Endothelial cell of umbilical vein (primary cell): ENCODE measurements around the gene FES. TPM values are rescaled to one million over a fixed set of nuclear protein-coding genes. Genes with fewer than 3 reads are reported as not detected.

Experiments
- BruUV-seq: library from RNA; stranded (reverse); fragments of 400-500 nt; replicated peaks from 2 replicates; lab custom pipeline; 2021; lab: Mats Ljungman, UMichigan
- CTCF ChIA-PET: fragments of 300-600, 350-600 bp; sonication (Branson Sonifier 250); formaldehyde crosslinking; loops from one replicate; lab custom pipeline; 2021; ENCODE audit warnings: antibody characterized with exemption, inconsistent platforms; lab: Charles Lee
- POLR2A ChIA-PET: fragments of 300-600, 350-600 bp; sonication (Branson Sonifier 250); formaldehyde crosslinking; loops from one replicate; lab custom pipeline; 2021; ENCODE audit warnings: antibody characterized with exemption, inconsistent platforms; lab: Charles Lee
- DNase-seq: peaks from one replicate; pipeline ENCODE4 v3.0.0-alpha.2; 2011; ENCODE audit warnings: low read depth, low spot score
- FAIRE-seq: peaks from 2 replicates; lab custom pipeline; 2011; peaks lifted over from hg19 to GRCh38; lab: Jason Lieb, UNC
- H2AFZ ChIP-seq: 2 replicates; pipeline ENCODE4 v1.6.0; 2012; ENCODE audit warnings: low read depth, low read length, control low read depth, inconsistent platforms
- H3K27ac ChIP-seq: 2 replicates; pipeline ENCODE4 v1.5.1; 2011; ENCODE audit warnings: low read depth, mild to moderate bottlenecking, control low read depth, low read length, moderate library complexity; ENCODE audit not compliant: insufficient read depth
- H3K27me3 ChIP-seq, 2 experiments: 2 replicates each; pipeline versions ENCODE4 v1.6.0 to v1.6.1; 2011; ENCODE audit warnings: low read length in 2 of 2, mixed read lengths in 1 of 2; ENCODE audit not compliant: control insufficient read depth in 2 of 2, insufficient read depth in 2 of 2
- H3K36me3 ChIP-seq, 2 experiments: 2 replicates in 1 of 2; 3 replicates in 1 of 2; pipeline ENCODE4 v1.5.1; 2011; ENCODE audit warnings: low read length in 2 of 2, mild to moderate bottlenecking in 1 of 2, moderate library complexity in 1 of 2; ENCODE audit not compliant: control insufficient read depth in 2 of 2, insufficient read depth in 2 of 2; ENCODE audit errors: extremely low read depth in 1 of 2
- H3K4me1 ChIP-seq: 3 replicates; pipeline ENCODE4 v1.5.1; 2011; ENCODE audit warnings: mild to moderate bottlenecking, low read length; ENCODE audit not compliant: control insufficient read depth, insufficient read depth; ENCODE audit errors: extremely low read depth
- H3K4me2 ChIP-seq: 2 replicates; pipeline ENCODE4 v1.6.1; 2011; ENCODE audit warnings: low read length, control low read depth, mixed read lengths; ENCODE audit not compliant: insufficient read depth
- H3K4me3 ChIP-seq, 3 experiments: fragments of 200-600 bp in 1 of 3; sonication (generic), shearing (Covaris generic) in 1 of 3; replicated peaks in 1 of 3; 2 replicates each; pipeline ENCODE4 v1.5.1; 2011 to 2016; ENCODE audit warnings: control low read depth in 3 of 3, low read length in 3 of 3, mild to moderate bottlenecking in 2 of 3, inconsistent platforms in 1 of 3, low read depth in 1 of 3, moderate library complexity in 1 of 3; ENCODE audit not compliant: insufficient read depth in 1 of 3
- H3K79me2 ChIP-seq: 2 replicates; pipeline ENCODE4 v1.6.0; 2012; ENCODE audit warnings: low read length, inconsistent platforms; ENCODE audit not compliant: control insufficient read depth, insufficient read depth
- H3K9ac ChIP-seq: replicated peaks from 2 replicates; pipeline ENCODE3; 2011; ENCODE audit warnings: low read length, control low read depth; ENCODE audit not compliant: insufficient read depth; ENCODE audit errors: extremely low read depth
- H3K9me1 ChIP-seq: replicated peaks from 3 replicates; pipeline ENCODE4 v1.6.0; 2011; ENCODE audit warnings: mild to moderate bottlenecking, low read length; ENCODE audit not compliant: control insufficient read depth, insufficient read depth; ENCODE audit errors: extremely low read depth
- H3K9me3 ChIP-seq: replicated peaks from 2 replicates; pipeline ENCODE4 v1.5.1; 2012; ENCODE audit warnings: low read length, inconsistent platforms; ENCODE audit not compliant: control insufficient read depth, insufficient read depth
- H4K20me1 ChIP-seq: replicated peaks from 2 replicates; pipeline ENCODE3; 2011; ENCODE audit warnings: mild to moderate bottlenecking, low read length; ENCODE audit not compliant: control insufficient read depth, insufficient read depth; ENCODE audit errors: extremely low read depth
- CTCF ChIP-seq, 2 donors: IDR thresholded peaks; 1 replicate in 1 of 2; 2 replicates in 1 of 2; pipeline ENCODE4 v1.5.1; 2011; ENCODE audit warnings: low read length in 2 of 2, mild to moderate bottlenecking in 2 of 2, moderate library complexity in 2 of 2, control low read depth in 1 of 2, inconsistent platforms in 1 of 2, low read depth in 1 of 2; ENCODE audit not compliant: insufficient read depth in 1 of 2; ENCODE audit errors: extremely low read depth in 1 of 2
- EZH2 ChIP-seq: IDR thresholded peaks from 2 replicates; pipeline ENCODE4 v1.6.1; 2012; ENCODE audit warnings: borderline replicate concordance, low read depth, mild to moderate bottlenecking, moderate library complexity, low read length, inconsistent platforms; ENCODE audit not compliant: severe bottlenecking
- FOS ChIP-seq: IDR thresholded peaks from 2 replicates; pipeline ENCODE4 v1.6.1; 2011; ENCODE audit warnings: mild to moderate bottlenecking, low read length, moderate library complexity, borderline replicate concordance; ENCODE audit not compliant: insufficient read depth
- GATA2 ChIP-seq: IDR thresholded peaks from 2 replicates; pipeline ENCODE4 v1.7.0; 2011; ENCODE audit warnings: low read depth, mild to moderate bottlenecking, moderate library complexity, mixed read lengths, low read length; ENCODE audit not compliant: insufficient read length, insufficient read depth
- JUN ChIP-seq: IDR thresholded peaks from 2 replicates; pipeline ENCODE4 v1.6.1; 2011; ENCODE audit warnings: borderline replicate concordance, low read depth; ENCODE audit not compliant: insufficient read length, insufficient read depth
- MAX ChIP-seq: IDR thresholded peaks from 2 replicates; pipeline ENCODE4 v1.6.1; 2011; ENCODE audit not compliant: insufficient read depth, insufficient read length
- MYC ChIP-seq: IDR thresholded peaks from one replicate; pipeline ENCODE4 v1.6.1; 2011; ENCODE audit warnings: mild to moderate bottlenecking, low read depth, low read length
- POLR2A ChIP-seq: IDR thresholded peaks from 2 replicates; pipeline ENCODE4 v1.6.1; 2012; ENCODE audit warnings: low read depth, mild to moderate bottlenecking, control low read depth, low read length
- POLR2AphosphoS5 ChIP-seq: IDR thresholded peaks from 2 replicates; pipeline ENCODE4 v1.6.1; 2012; ENCODE audit warnings: low read depth, mild to moderate bottlenecking, control low read depth, low read length, moderate library complexity; ENCODE audit not compliant: insufficient read depth
- dilution Hi-C: fragments of 300-500 bp; cut with MboI; formaldehyde crosslinking; loops from one replicate; pipeline ENCODE4 v1.15.0; 2019; ENCODE audit warnings: low sequenced_read_pairs; ENCODE audit not compliant: extremely low pct_ligation_motif_present
- intact Hi-C: fragments of 100-400 bp; cut with micrococcal nuclease; formaldehyde crosslinking; loops from one replicate; pipeline ENCODE4 v1.10.0; 2022
- polyA plus RNA-seq, 4 experiments: library from polyadenylated mRNA; depleted of rRNA in 3 of 4; stranded (reverse) in 3 of 4; unstranded in 1 of 4; fragments of >200 nt; gene quantifications; 2 replicates each; pipeline versions ENCODE4 v1.2.1 to v1.2.3, GENCODE V29; 2011 to 2012; ENCODE audit warnings: missing spikeins in 1 of 4
- total RNA-seq: library from RNA; stranded (reverse); gene quantifications from 2 replicates; pipeline ENCODE4 v1.2.3, GENCODE V29; 2021

The FES gene
- total and polyA plus RNA-seq, 2 donors (not counting 3 experiments of a cell fraction or from before 2014, with no cell fraction given): 41.5 to 58.1 TPM

GRCh38 chr15:90881181-90881977 lies 2.9 kb upstream of the FES start:
- Histone ChIP-seq H3K36me3 (peaks cover 14 to 48% of the 10 kb centered on the region in 2 experiments), H3K9me1 (no peaks in the 10 kb centered on the region), H3K27ac (no peak overlapping the region), H3K9me3 (no peaks in the 10 kb centered on the region), H3K27me3 (no peaks in the 10 kb centered on the region), H3K4me2 (no peak overlapping the region), H3K9ac (no peak overlapping the region), H3K4me3 (no peak overlapping the region), H2AFZ (no peak overlapping the region), H3K79me2 (peaks cover 9% of the 10 kb centered on the region), H4K20me1 (no peaks in the 10 kb centered on the region), H3K4me1 (peaks cover 24% of the 10 kb centered on the region)
- FAIRE-seq: no peak
- BruUV-seq: no TSS peak
- TF ChIP-seq MYC: no peak
- no peak for TF ChIP-seq POLR2A
- dilution Hi-C loops (no loop called here), intact Hi-C loops (loop anchor here (10.0 kb wide), 1 partner anchor 347 kb away; no protein-coding TSS in a partner anchor)
- no peak for DNase-seq
- ChIA-PET CTCF (no interaction called here), POLR2A (no interaction called here)

GRCh38 chr15:90881978-90882721 lies 2.2 kb upstream of the FES start:
- no peak for TF ChIP-seq POLR2A
- no peak for TF ChIP-seq CTCF (IDR thresholded peaks at IDR 0.05; ENCODE audit: extremely low read depth in 1 of 2, insufficient read depth in 1 of 2, low read depth in 1 of 2, low read length in 2 of 2)
- no peak for TF ChIP-seq POLR2AphosphoS5
- TF ChIP-seq MAX: no peak
- TF ChIP-seq GATA2: no peak
- no peak for TF ChIP-seq EZH2
- TF ChIP-seq JUN: no peak
- no peak for TF ChIP-seq MYC
- no peak for TF ChIP-seq FOS
- Histone ChIP-seq H3K4me1 (peaks cover 24% of the 10 kb centered on the region), H4K20me1 (no peaks in the 10 kb centered on the region), H3K4me3 (no peak overlapping the region), H3K4me2 (no peak overlapping the region), H3K27ac (no peak overlapping the region), H2AFZ (no peak overlapping the region), H3K36me3 (peaks cover 6 to 45% of the 10 kb centered on the region in 2 experiments), H3K27me3 (no peaks in the 10 kb centered on the region), H3K9me1 (no peaks in the 10 kb centered on the region), H3K9me3 (no peaks in the 10 kb centered on the region), H3K79me2 (peaks cover 15% of the 10 kb centered on the region), H3K9ac (no peak overlapping the region)
- POLR2A ChIA-PET: no interaction called here
- DNase-seq (no peak), FAIRE-seq (no peak)
- BruUV-seq: no TSS peak
- CTCF ChIA-PET: no interaction called here
- intact Hi-C loops (loop anchor here (10.0 kb wide), 1 partner anchor 347 kb away; no protein-coding TSS in a partner anchor), dilution Hi-C loops (no loop called here)
